CD14-positive monocyte (primary cell): Measurements from ENCODE around the gene AKAP6. TPM values are rescaled to one million over a fixed set of nuclear protein-coding genes. Genes with fewer than 3 reads are reported as not detected.

ENCODE experiments used
- DNase-seq, 3 donors: peaks; one replicate each; pipeline ENCODE4 v3.0.0-alpha.2; 2011 to 2022
- H2AFZ ChIP-seq: 2 replicates; pipeline ENCODE4 v1.6.0; 2012; ENCODE audit warnings: mild to moderate bottlenecking, low read depth, low read length, inconsistent platforms; ENCODE audit not compliant: insufficient read depth, poor library complexity, severe bottlenecking
- H3K27ac ChIP-seq, 2 donors: 1 replicate in 1 of 2; 2 replicates in 1 of 2; pipeline ENCODE4 v1.5.1; 2012 to 2013; ENCODE audit warnings: low read length in 2 of 2, control low read depth in 1 of 2, inconsistent platforms in 1 of 2, low read depth in 1 of 2, mild to moderate bottlenecking in 1 of 2
- H3K27me3 ChIP-seq, 2 donors: one replicate each; pipeline versions ENCODE4 v1.6.0 to v1.6.1; 2011 to 2013; ENCODE audit warnings: low read length in 2 of 2; ENCODE audit not compliant: control insufficient read depth in 2 of 2, insufficient read depth in 2 of 2
- H3K36me3 ChIP-seq, 2 donors: replicated peaks in 1 of 2; 1 replicate in 1 of 2; 2 replicates in 1 of 2; pipeline versions ENCODE4 v1.5.1 to v1.6.1; 2012 to 2013; ENCODE audit warnings: low read length in 2 of 2, control low read depth in 1 of 2, inconsistent platforms in 1 of 2, mild to moderate bottlenecking in 1 of 2; ENCODE audit not compliant: insufficient read depth in 2 of 2, control insufficient read depth in 1 of 2
- H3K4me1 ChIP-seq, 2 donors: 1 replicate in 1 of 2; 2 replicates in 1 of 2; pipeline versions ENCODE4 v1.5.1 to v1.6.1; 2012 to 2013; ENCODE audit warnings: low read length in 2 of 2, control low read depth in 1 of 2, inconsistent platforms in 1 of 2, mild to moderate bottlenecking in 1 of 2, moderate library complexity in 1 of 2; ENCODE audit not compliant: insufficient read depth in 2 of 2, control insufficient read depth in 1 of 2
- H3K4me2 ChIP-seq: replicated peaks from 2 replicates; pipeline ENCODE3; 2012; ENCODE audit warnings: low read length, moderate library complexity, mild to moderate bottlenecking; ENCODE audit not compliant: poor library complexity, severe bottlenecking; ENCODE audit errors: extremely low read depth
- H3K4me3 ChIP-seq, 3 experiments: fragments of 200-600 bp in 1 of 3; sonication (generic) in 1 of 3; replicated peaks in 1 of 3; 1 replicate in 2 of 3; 2 replicates in 1 of 3; pipeline ENCODE4 v1.5.1; 2011 to 2013; ENCODE audit warnings: low read length in 3 of 3, mild to moderate bottlenecking in 3 of 3, control low read depth in 2 of 3, low read depth in 2 of 3, inconsistent platforms in 1 of 3, moderate library complexity in 1 of 3
- H3K79me2 ChIP-seq: 2 replicates; pipeline ENCODE4 v1.6.0; 2012; ENCODE audit warnings: mild to moderate bottlenecking, control low read depth, inconsistent platforms, low read length, moderate library complexity; ENCODE audit not compliant: insufficient read depth
- H3K9ac ChIP-seq: 2 replicates; pipeline ENCODE4 v1.6.0; 2017; ENCODE audit warnings: low read length, mild to moderate bottlenecking; ENCODE audit not compliant: insufficient read depth, poor library complexity, severe bottlenecking
- H3K9me3 ChIP-seq, 2 donors: replicated peaks in 1 of 2; 1 replicate in 1 of 2; 2 replicates in 1 of 2; pipeline versions ENCODE4 v1.5.1 to v1.6.1; 2012 to 2013; ENCODE audit warnings: low read length in 2 of 2, control low read depth in 1 of 2; ENCODE audit not compliant: control insufficient read depth in 1 of 2, insufficient read depth in 1 of 2
- H4K20me1 ChIP-seq: 2 replicates; pipeline ENCODE4 v1.6.0; 2012; ENCODE audit warnings: mild to moderate bottlenecking, low read length, control low read depth, moderate library complexity; ENCODE audit not compliant: insufficient read depth
- H3K27ac Mint-ChIP-seq, 7 donors: one replicate each; pipeline ENCODE4 v1.8.0; 2020; ENCODE audit warnings: mild to moderate bottlenecking in 7 of 7, mixed read lengths in 7 of 7, moderate library complexity in 6 of 7, inconsistent platforms in 2 of 7
- H3K27me3 Mint-ChIP-seq, 3 donors: one replicate each; pipeline ENCODE4 v1.8.0; 2021 to 2022; ENCODE audit warnings: low read depth in 3 of 3, mild to moderate bottlenecking in 3 of 3, mixed read lengths in 3 of 3, moderate library complexity in 3 of 3, inconsistent platforms in 1 of 3
- H3K36me3 Mint-ChIP-seq, 2 donors: one replicate each; pipeline ENCODE4 v1.8.0; 2020; ENCODE audit warnings: mixed read lengths in 2 of 2, inconsistent platforms in 1 of 2, mild to moderate bottlenecking in 1 of 2
- H3K4me1 Mint-ChIP-seq: one replicate; pipeline ENCODE4 v1.8.0; 2020; ENCODE audit warnings: mild to moderate bottlenecking, mixed read lengths
- H3K4me3 Mint-ChIP-seq, 2 donors: one replicate each; pipeline ENCODE4 v1.8.0; 2020; ENCODE audit warnings: mild to moderate bottlenecking in 2 of 2, mixed read lengths in 2 of 2, moderate library complexity in 1 of 2
- H3K9me3 Mint-ChIP-seq, 7 donors: one replicate each; pipeline ENCODE4 v1.8.0; 2020 to 2022; ENCODE audit warnings: mixed read lengths in 7 of 7, mild to moderate bottlenecking in 6 of 7, moderate library complexity in 6 of 7, inconsistent platforms in 2 of 7
- CTCF ChIP-seq: fragments of 200-600 bp; IDR thresholded peaks from one replicate; pipeline ENCODE4 v1.8.0; 2022; ENCODE audit warnings: antibody characterized with exemption, mild to moderate bottlenecking
- WGBS: methylation state at CpG from one replicate; pipeline ENCODE4 v1.1.5; 2013; ENCODE audit warnings: missing lambda C conversion rate; ENCODE audit not compliant: insufficient coverage; 5-methylcytosine and 5-hydroxymethylcytosine counted together
- intact Hi-C, 2 donors: fragments of 100-400 bp; cut with micrococcal nuclease; formaldehyde crosslinking; loops; one replicate each; pipeline versions ENCODE4 v1.15.0 to v1.15.1; 2023
- polyA plus RNA-seq, 3 donors: library from polyadenylated mRNA; depleted of rRNA in 1 of 3; unstranded in 2 of 3; stranded (reverse) in 1 of 3; fragments of 300-500 nt in 2 of 3; fragments of >200 nt in 1 of 3; fragmentation: Illumina TruSeq in 2 of 3; gene quantifications; 1 replicate in 2 of 3; 2 replicates in 1 of 3; pipeline ENCODE4 v1.2.3, GENCODE V29; 2012 to 2021

The AKAP6 gene
- polyA plus RNA-seq, 3 donors: not detected

- H3K4me3 ChIP-seq: no peak overlapping the region
- no peaks in the 10 kb centered on the region for H3K79me2 ChIP-seq
- H4K20me1 ChIP-seq: no peaks in the 10 kb centered on the region
- H3K9me3 ChIP-seq: no peaks in the 10 kb centered on the region
- no peaks in the 10 kb centered on the region for H3K4me1 ChIP-seq
- no peaks in the 10 kb centered on the region for H3K27me3 ChIP-seq
- H3K36me3 ChIP-seq: no peaks in the 10 kb centered on the region
- no peak overlapping the region for H3K9ac ChIP-seq
- no peak overlapping the region for H3K27ac ChIP-seq
- H3K27me3 Mint-ChIP-seq: peaks cover 0 to 2% (median 0%) of the 10 kb centered on the region in 3 donors
- H3K9me3 Mint-ChIP-seq: peaks cover 0 to 7% (median 2%) of the 10 kb centered on the region in 7 donors
- H3K36me3 Mint-ChIP-seq: no peaks in the 10 kb centered on the region
- H3K4me2 ChIP-seq: no peak overlapping the region
- no peak for DNase-seq
- H2AFZ ChIP-seq: no peak overlapping the region
- no peak overlapping the region for H3K27ac Mint-ChIP-seq
- no peaks in the 10 kb centered on the region for H3K4me1 Mint-ChIP-seq
- intact Hi-C loops: no loop called here
- no peak for TF ChIP-seq CTCF
- 94% methylated on average over 2 of the region's 2 CpGs for WGBS
- no peak overlapping the region for H3K4me3 Mint-ChIP-seq
Measured at GRCh38 chr14:32327255-32327961, 1.7 kb upstream of the AKAP6 start.

GRCh38 chr14:32329690-32330285 lies 690 bp downstream of the AKAP6 start:
- TF ChIP-seq CTCF: no peak
- intact Hi-C loops: no loop called here

More at GRCh38 chr14:32329690-32330285, 690 bp downstream of the AKAP6 start:
- H3K4me1 Mint-ChIP-seq: no peaks in the 10 kb centered on the region
- Histone ChIP-seq H3K9ac (no peak overlapping the region), H3K36me3 (no peaks in the 10 kb centered on the region), H4K20me1 (no peaks in the 10 kb centered on the region), H3K27ac (no peak overlapping the region), H3K27me3 (no peaks in the 10 kb centered on the region), H3K4me2 (no peak overlapping the region), H3K4me3 (no peak overlapping the region), H2AFZ (no peak overlapping the region), H3K79me2 (no peaks in the 10 kb centered on the region), H3K4me1 (no peaks in the 10 kb centered on the region), H3K9me3 (no peaks in the 10 kb centered on the region)
- no peak overlapping the region for H3K27ac Mint-ChIP-seq
- peaks cover 0 to 3% (median 0%) of the 10 kb centered on the region in 7 donors for H3K9me3 Mint-ChIP-seq
- peaks cover 0 to 2% (median 0%) of the 10 kb centered on the region in 3 donors for H3K27me3 Mint-ChIP-seq
- DNase-seq: no peak
- H3K36me3 Mint-ChIP-seq: no peaks in the 10 kb centered on the region
- no peak overlapping the region for H3K4me3 Mint-ChIP-seq
- WGBS: 86% methylated on average over 1 of the region's 2 CpGs
